CD4-positive, alpha-beta T cell (primary cell): ENCODE data around the gene ZNF552. TPM values are rescaled to one million over a fixed set of nuclear protein-coding genes. Genes with fewer than 3 reads are reported as not detected.

Experiments
- ATAC-seq: fragments of 200-7000 bp; cut with Tn5 transposase; one replicate; pipeline ENCODE4 v1.10.0; 2022; ENCODE audit warnings: mild to moderate bottlenecking; ENCODE audit not compliant: poor library complexity
- CTCF ChIA-PET: fragments of 350-600 bp; sonication (Branson Sonifier 250); formaldehyde crosslinking; loops from one replicate; lab custom pipeline; 2021; ENCODE audit warnings: antibody characterized with exemption, inconsistent platforms; lab: Charles Lee
- POLR2A ChIA-PET: fragments of 350-600 bp; sonication (Branson Sonifier 250); formaldehyde crosslinking; loops from one replicate; lab custom pipeline; 2021; ENCODE audit warnings: antibody characterized with exemption, inconsistent platforms; lab: Charles Lee
- DNase-seq, 14 experiments: peaks; one replicate each; pipeline ENCODE4 v3.0.0-alpha.2; 2013 to 2020; ENCODE audit warnings: mixed read lengths in 2 of 14
- H3K27ac ChIP-seq, 2 donors: one replicate each; pipeline versions ENCODE4 v1.5.1 to v1.7.0; 2013; ENCODE audit warnings: low read length in 2 of 2, low read depth in 1 of 2, mild to moderate bottlenecking in 1 of 2
- H3K27me3 ChIP-seq, 2 experiments: 1 replicate in 1 of 2; 2 replicates in 1 of 2; pipeline versions ENCODE4 v1.6.1 to v1.7.0; 2013; ENCODE audit warnings: low read length in 2 of 2, control low read depth in 1 of 2, mild to moderate bottlenecking in 1 of 2, moderate library complexity in 1 of 2; ENCODE audit not compliant: insufficient read depth in 2 of 2, control insufficient read depth in 1 of 2
- H3K36me3 ChIP-seq: one replicate; pipeline ENCODE4 v1.6.1; 2013; ENCODE audit warnings: low read length, control low read depth; ENCODE audit not compliant: insufficient read depth
- H3K4me1 ChIP-seq: one replicate; pipeline ENCODE4 v1.6.1; 2013; ENCODE audit warnings: low read length, control low read depth; ENCODE audit not compliant: insufficient read depth
- H3K4me3 ChIP-seq: one replicate; pipeline ENCODE4 v1.5.1; 2013; ENCODE audit warnings: mild to moderate bottlenecking, low read length, moderate library complexity
- H3K9me3 ChIP-seq, 2 experiments: 1 replicate in 1 of 2; 2 replicates in 1 of 2; pipeline versions ENCODE4 v1.6.1 to v1.7.0; 2013; ENCODE audit warnings: low read length in 2 of 2, mild to moderate bottlenecking in 2 of 2, control low read depth in 1 of 2, moderate library complexity in 1 of 2; ENCODE audit not compliant: control insufficient read depth in 1 of 2, insufficient read depth in 1 of 2
- H3K27ac Mint-ChIP-seq: one replicate; pipeline ENCODE4 v1.8.0; 2020; ENCODE audit warnings: mixed read lengths
- H3K27me3 Mint-ChIP-seq: one replicate; pipeline ENCODE4 v1.8.0; 2021; ENCODE audit warnings: mixed read lengths
- H3K36me3 Mint-ChIP-seq: one replicate; pipeline ENCODE4 v1.8.0; 2021; ENCODE audit warnings: low read depth, mixed read lengths
- H3K4me1 Mint-ChIP-seq: one replicate; pipeline ENCODE4 v1.8.0; 2021; ENCODE audit warnings: low read depth, mixed read lengths
- H3K4me3 Mint-ChIP-seq: one replicate; pipeline ENCODE4 v1.8.0; 2020; ENCODE audit warnings: mild to moderate bottlenecking, mixed read lengths
- H3K9me3 Mint-ChIP-seq: one replicate; pipeline ENCODE4 v1.8.0; 2020; ENCODE audit warnings: mixed read lengths
- CTCF ChIP-seq: fragments of 200-600 bp; IDR thresholded peaks from one replicate; pipeline ENCODE4 v1.8.0; 2022; ENCODE audit warnings: antibody characterized with exemption, mild to moderate bottlenecking
- intact Hi-C, 2 experiments: fragments of 100-400 bp; cut with DNase I in 1 of 2; cut with micrococcal nuclease in 1 of 2; formaldehyde crosslinking; loops; one replicate each; pipeline versions ENCODE4 v1.15.1 to v1.9.0; 2023 to 2025; cut with DNase I, micrococcal nuclease
- total RNA-seq, 174 experiments: library from RNA in 2 of 174; stranded (reverse) in 2 of 174; gene quantifications; one replicate each; pipeline ENCODE4 v1.2.3 and lab custom pipeline; 2021 to 2026

Gene ZNF552
- total RNA-seq, 2 experiments from 2014 or later, result 22.2 to 22.3 TPM

DNA sequence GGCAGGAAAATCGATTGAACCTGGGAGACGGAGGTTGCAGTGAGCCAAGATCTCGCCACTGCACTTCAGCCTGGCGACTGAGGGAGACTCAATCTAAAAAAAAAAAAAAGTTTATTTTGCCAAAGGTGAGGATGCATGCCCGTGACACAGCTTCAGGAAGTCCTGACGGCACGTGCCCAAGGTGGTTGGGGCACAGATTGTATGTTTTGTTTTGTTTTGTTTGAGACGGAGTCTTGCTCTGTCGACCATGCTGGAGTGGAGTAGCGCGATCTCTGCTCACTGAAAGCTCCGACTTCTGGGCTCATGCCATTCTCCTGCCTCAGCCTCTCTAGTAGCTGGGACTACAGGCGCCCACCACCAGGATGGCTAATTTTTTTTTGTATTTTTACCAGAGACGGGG lies 3.3 kb upstream of the ZNF552 start:
- Mint-ChIP-seq H3K4me1 (peaks cover 56% of the 10 kb centered on the region), H3K4me3 (peak overlapping the region; percentile 96), H3K27ac (peak overlapping the region; percentile 92), H3K27me3 (no peaks in the 10 kb centered on the region), H3K9me3 (no peaks in the 10 kb centered on the region), H3K36me3 (peaks cover 43% of the 10 kb centered on the region)
- TF ChIP-seq CTCF, result no peak
- no peak for ATAC-seq
- DNase-seq, result no peak
- CTCF ChIA-PET, result interaction anchor here (1.9 kb wide), 1 partner anchor 48 kb away, joined by 10 read pairs; the partner anchor contains the start of gene ZNF586
- H3K36me3 ChIP-seq, result no peaks in the 10 kb centered on the region
- POLR2A ChIA-PET, result interaction anchor here (0.7 kb wide), 2 partner anchors 31 to 485 kb away, joined by 3 read pairs; no protein-coding TSS in a partner anchor
- no peak overlapping the region for H3K27ac ChIP-seq
- peaks cover 43% of the 10 kb centered on the region for H3K4me1 ChIP-seq
- intact Hi-C loops, result loop anchor here (2.0 to 10.0 kb wide), 4 partner anchors 31 to 507 kb away; partner anchors contain the start of genes ZNF17 (in 1 of the 2), ZNF329 (in 1 of the 2), ZNF587 (in 1 of the 2) and ZSCAN22 (in 1 of the 2)
- H3K4me3 ChIP-seq, result no peak overlapping the region
- no peaks in the 10 kb centered on the region for H3K9me3 ChIP-seq
- H3K27me3 ChIP-seq, result no peaks in the 10 kb centered on the region

- POLR2A ChIA-PET, result interaction anchor here (0.7 kb wide), 1 partner anchor 329 kb away, joined by 4 read pairs; the partner anchor contains the start of gene ZNF419
- no peak for DNase-seq
These were observed 1.9 kb upstream of the ZNF552 start for GRCh38 chr19:57816652-57817051.

More at GRCh38 chr19:57816652-57817051, 1.9 kb upstream of the ZNF552 start:
- Histone ChIP-seq H3K4me3 (no peak overlapping the region), H3K9me3 (no peaks in the 10 kb centered on the region), H3K36me3 (peaks cover 3% of the 10 kb centered on the region), H3K27ac (no peak overlapping the region), H3K27me3 (no peaks in the 10 kb centered on the region), H3K4me1 (peaks cover 52% of the 10 kb centered on the region)
- H3K36me3 Mint-ChIP-seq, result peaks cover 45% of the 10 kb centered on the region
- TF ChIP-seq CTCF, result no peak
- ATAC-seq, result no peak
- CTCF ChIA-PET, result no interaction called here
- intact Hi-C loops, result loop anchor here (5.0 to 10.0 kb wide), 3 partner anchors 338 to 508 kb away; partner anchors contain the start of genes ZNF17 (in 1 of the 2), ZNF329 (in 1 of the 2) and ZSCAN22 (in 1 of the 2)
- peak overlapping the region; percentile 67 for H3K4me3 Mint-ChIP-seq
- H3K27me3 Mint-ChIP-seq, result no peaks in the 10 kb centered on the region
- peak overlapping the region; percentile 15 for H3K27ac Mint-ChIP-seq
- peaks cover 60% of the 10 kb centered on the region for H3K4me1 Mint-ChIP-seq
- no peaks in the 10 kb centered on the region for H3K9me3 Mint-ChIP-seq
